CMK (cell line): ENCODE results near the gene FXYD1.

Experiments used
- DNase-seq: peaks from one replicate; pipeline ENCODE4 v3.0.0-alpha.2; 2010; ENCODE audit warnings: low read depth

The FXYD1 gene

DNA sequence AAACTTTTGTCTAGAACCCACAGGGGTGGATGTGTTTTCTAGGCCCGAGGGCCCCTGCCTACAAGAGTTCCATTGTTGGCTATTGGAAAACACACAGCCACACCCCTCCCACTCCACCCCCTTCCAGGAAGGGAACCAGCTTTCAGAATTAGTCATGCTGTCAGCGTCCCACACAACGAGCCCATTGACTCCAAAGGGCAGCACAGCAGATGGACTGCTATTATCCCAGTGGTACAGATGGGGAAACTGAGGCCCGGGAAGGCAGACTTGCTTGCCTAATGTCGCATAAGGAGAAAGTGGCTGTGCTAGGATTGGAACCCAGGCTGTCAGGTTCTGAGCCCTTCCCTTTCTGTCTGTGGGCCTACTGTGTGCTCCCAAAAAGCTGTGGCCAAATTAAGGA is 31.1 kb upstream of the FXYD1 start:
- DNase-seq = no peak

- no peak for DNase-seq
Measured at GRCh38 chr19:35108730-35109129, 29.9 kb upstream of the FXYD1 start.

DNA sequence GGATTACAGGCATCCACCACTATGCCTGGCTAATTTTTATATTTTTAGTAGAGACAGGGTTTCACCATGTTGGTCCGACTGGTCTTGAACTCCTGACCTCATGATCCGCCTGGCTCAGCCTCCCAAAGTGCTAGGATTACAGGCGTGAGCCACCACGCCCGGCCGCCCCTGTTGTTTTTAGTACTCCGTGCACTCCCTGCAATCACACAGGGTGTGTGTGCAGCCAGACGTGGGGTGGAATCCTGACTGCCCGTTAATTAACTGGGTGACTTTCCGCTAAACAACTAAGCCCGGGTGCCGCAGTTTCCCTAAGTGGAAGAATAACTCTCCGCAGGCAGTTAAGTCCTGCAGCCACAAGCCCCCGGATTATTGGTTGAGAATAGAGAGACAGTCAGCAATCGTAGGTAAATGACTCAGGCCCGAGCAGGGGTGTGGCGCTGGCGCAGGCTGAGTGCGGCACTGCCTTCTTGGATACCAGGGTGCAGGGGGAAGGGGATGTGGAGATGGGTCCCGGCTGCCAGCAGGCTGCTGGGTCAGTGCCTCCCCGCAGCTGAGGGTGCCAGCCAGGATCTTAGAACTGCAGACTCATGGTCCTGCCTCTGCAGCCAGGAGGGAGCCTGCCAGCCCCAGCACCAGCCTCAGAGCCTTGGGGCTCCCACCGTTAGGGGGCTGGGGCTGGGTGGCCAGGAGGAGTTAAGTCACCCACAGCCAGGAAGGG is 29.1 kb upstream of the FXYD1 start:
- no peak for DNase-seq

- no peak for DNase-seq
Measured at GRCh38 chr19:35110974-35111373, 27.6 kb upstream of the FXYD1 start.

DNA sequence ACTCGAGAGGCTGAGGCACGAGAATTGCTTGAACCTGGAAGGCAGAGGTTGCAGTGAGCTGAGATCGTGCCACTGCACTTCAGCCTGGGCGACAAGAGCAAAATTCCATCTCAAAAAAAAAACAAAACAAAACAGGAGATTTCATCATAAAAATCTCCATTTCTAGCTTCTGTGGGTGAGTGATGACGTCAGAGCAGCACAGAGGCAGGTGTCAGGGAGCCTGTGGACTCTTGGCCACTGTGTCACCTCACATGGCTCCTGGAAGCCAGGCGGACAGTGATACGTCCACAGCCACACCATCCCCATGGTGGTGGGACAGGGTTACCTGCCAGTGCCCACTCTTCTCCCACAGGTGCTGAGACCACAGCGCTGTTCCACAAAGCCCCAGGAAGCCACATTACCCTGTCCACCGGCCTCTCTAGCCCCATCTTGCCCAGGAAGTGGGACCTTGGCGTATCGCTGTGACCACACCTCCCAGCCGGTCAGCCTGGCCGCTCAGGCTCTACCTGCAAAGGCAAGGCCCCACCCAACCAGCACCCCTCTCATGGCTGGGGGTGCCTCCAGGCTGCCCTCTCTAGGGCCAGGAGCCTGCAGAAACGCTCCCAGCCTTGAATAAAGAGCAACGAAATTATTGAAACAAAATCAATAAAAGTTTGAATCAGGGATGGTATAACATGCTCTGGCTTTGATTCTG is 25.5 kb upstream of the FXYD1 start:
- no peak for DNase-seq

- peak; percentile 60 for DNase-seq
Measured at GRCh38 chr19:35114353-35115176, 24.1 kb upstream of the FXYD1 start.

DNA sequence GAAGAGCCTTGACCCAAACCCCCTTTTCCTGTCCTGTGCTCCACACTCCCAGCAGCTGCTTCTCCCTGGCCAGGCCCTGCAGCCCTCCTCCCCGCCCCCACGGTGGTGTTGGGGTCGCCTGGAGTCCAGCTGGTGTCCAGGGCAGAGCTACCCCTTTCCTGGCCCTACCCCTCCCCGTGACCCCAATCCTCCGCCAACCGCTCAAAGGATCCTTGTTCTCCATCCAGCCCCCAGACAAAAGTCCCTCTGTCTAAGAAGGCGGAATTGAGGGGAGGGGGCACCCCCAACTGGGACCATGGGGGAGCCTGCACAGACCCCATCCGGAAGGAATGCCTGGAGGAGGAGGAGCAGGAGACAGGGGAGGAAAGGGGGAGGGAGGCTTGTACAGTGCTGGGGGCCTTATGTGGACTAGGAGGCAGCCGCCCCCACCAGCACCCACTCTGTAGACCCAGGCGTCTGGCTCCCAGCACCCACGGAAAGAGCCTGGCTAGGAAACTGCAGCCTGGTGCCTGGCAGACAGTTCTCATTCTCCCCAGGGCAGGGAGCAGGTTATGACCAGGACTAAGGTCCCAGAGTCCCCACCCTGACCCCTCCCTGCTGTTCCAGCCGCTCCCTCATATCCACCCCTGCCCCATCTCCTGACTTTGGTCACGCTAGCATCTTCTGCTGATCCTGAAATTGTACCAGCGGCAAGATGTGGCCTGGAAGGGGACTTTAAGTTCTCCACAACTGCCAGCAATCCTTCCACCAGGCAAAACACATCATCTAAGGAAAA is 23.3 kb upstream of the FXYD1 start, which contains the start of gene FXYD3:
TSS of gene FXYD3 (plus strand) at position 647 of the 775 bp plus-strand sequence. CDS start 3,554 bp downstream, outside the sequence.
- DNase-seq = no peak

DNA sequence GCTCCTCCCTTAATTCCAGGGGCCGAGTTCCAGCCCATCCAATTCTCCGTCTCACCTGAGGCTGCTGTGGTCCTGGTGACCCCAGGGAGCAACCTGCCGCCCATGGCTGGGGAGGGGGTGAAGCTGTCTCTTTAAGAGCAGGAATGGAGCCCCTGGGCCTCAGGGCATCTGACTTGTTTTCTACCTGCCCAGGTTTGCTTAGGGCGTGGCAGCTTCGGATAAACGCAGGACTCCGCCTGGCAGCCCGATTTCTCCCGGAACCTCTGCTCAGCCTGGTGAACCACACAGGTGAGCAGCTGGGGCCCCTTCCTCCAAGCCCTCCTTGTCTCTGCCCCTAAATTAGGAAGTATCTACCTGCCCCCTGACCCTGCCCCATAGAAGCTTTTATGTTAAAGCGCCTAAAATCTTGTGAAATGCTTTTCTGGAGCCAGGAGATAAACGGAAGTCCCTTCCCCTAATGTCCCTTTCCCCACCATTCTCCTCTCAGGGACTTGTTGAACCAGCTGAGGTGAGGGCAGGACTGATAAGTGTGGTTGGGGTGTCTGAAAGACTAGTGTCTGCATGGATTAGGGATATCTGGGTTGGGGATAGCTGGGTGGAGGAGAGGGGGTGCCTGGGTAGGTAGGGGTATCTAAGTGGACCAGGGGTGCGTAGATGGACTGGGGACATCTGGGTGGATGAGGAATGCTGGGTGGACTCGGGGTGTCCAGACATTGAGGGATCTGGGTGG is 22.4 kb upstream of the FXYD1 start:
- DNase-seq = no peak

GRCh38 chr19:35117116-35117515 is 21.5 kb upstream of the FXYD1 start:
- no peak for DNase-seq

DNA sequence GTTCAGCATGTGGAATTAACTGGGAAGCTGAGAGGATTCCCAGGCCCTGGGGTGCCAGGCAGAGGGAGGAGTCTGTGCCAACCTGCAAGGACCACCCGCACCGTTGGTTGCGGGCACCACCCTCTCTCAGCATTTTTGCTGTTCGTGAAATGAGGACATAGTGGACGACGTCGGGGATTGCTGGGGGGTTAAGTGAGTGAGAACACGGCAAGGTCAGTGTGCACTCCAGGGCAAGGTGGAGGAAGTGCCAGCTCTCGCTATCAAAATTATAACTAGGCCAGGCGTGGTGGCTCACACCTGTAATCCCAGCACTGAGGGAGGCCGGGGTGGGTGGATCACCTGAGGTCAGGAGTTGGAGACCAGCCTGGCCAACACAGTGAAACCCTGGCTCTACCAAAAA is 20.8 kb upstream of the FXYD1 start:
- no peak for DNase-seq

DNA sequence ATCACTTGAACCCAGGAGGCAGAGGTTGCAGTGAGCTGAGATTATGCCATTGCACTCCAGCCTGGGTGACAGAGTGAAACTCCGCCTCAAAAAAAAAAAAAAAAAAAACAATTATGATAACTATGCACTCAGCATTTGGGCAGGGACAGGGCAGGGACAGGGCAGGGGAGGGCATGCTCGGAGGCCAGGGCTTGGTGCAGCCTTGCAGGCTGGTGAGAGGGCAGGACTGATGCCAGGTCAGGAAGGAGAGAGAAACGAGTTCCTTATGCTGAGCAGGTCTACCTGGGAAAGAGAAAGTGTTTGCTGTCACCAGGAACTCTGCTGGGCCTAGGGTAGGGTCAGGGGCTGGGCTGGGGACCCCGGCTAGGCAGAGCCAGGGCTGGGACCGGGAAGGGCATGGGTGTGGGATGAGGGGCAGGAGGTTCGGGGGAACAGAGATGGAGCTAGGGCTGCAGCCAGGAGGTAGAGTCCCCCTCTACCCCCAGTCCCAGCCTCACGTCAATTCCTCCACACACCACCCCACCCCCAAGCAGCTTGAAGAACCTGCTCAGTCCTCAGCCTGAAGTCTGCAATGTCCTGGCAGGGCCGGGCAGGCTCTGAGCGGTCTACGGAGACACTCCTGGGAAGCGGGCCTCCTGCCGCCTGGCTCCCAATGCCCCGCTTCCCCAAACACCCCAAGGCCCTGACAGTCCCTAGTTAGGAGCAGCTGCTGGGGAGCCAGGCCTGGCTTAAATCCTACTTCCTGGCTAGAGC is 20.2 kb upstream of the FXYD1 start:
- no peak for DNase-seq

GRCh38 chr19:35119091-35119490 is 19.5 kb upstream of the FXYD1 start:
- peak; percentile 41 for DNase-seq

DNA sequence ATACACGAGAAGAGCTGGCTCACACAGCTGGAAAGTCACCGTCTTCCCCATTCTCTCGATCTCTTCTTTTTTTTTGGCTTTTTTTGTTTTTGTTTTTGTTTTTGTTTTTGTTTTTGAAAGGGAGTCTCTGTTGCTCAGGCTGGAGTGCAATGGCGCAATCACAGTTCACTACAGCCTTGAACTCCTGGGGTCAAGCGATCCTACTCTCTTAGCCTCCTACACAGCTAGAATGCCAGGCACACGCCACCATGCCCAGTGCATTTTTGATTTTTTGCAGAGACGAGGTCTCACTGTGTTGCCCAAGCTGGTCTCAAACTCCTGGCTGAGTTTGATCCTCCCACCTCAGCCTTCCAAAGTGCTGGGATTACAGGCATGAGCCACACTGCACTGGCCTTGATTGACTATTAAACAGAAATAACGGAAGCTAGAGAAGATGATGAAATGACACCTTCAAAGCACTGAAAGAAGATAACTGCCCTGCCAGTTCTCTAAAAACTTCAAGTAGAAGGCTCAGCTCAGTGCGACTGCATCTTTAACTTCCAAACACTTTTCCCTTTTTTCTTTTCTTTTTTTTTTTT is 19.0 kb upstream of the FXYD1 start:
- no peak for DNase-seq

DNA sequence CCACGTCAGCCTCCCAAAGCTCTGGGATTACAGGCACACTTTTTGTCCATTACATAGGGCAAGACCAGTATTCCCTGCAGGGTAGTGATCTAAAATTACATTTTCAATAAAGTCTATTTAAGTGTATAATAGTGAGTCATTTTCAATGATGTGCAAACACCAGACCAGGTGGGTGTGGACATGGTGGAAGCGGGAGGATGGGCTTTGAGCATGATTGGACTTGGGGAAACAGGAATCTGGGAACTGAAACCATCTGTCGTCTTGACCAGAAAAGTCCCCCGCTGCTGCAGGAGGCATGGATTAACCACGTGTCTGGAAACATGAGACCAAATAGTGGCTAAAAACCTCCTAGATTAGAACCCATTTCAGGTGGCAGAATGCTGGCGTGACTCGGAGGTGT is 18.1 kb upstream of the FXYD1 start:
- DNase-seq = no peak

- no peak for DNase-seq
Measured at GRCh38 chr19:35120898-35121297, 17.7 kb upstream of the FXYD1 start.

- no peak for DNase-seq
Measured at GRCh38 chr19:35122687-35123551, 15.7 kb upstream of the FXYD1 start.

DNA sequence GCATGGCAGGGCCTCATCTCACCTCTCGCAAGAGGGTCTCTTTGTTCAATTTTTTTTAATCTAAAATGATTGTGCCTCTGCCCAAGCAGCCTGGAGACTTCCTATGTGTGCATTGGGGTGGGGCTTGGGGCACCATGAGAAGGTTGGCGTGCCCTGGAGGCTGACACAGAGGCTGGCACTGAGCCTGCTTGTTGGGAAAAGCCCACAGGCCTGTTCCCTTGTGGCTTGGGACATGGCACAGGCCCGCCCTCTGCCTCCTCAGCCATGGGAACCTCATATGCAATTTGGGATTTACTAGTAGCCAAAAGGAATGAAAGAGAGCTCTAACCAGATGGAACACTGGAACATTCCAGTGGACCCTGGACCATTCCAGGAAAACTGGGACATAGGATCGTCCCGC is 15.1 kb upstream of the FXYD1 start:
- no peak for DNase-seq

DNA sequence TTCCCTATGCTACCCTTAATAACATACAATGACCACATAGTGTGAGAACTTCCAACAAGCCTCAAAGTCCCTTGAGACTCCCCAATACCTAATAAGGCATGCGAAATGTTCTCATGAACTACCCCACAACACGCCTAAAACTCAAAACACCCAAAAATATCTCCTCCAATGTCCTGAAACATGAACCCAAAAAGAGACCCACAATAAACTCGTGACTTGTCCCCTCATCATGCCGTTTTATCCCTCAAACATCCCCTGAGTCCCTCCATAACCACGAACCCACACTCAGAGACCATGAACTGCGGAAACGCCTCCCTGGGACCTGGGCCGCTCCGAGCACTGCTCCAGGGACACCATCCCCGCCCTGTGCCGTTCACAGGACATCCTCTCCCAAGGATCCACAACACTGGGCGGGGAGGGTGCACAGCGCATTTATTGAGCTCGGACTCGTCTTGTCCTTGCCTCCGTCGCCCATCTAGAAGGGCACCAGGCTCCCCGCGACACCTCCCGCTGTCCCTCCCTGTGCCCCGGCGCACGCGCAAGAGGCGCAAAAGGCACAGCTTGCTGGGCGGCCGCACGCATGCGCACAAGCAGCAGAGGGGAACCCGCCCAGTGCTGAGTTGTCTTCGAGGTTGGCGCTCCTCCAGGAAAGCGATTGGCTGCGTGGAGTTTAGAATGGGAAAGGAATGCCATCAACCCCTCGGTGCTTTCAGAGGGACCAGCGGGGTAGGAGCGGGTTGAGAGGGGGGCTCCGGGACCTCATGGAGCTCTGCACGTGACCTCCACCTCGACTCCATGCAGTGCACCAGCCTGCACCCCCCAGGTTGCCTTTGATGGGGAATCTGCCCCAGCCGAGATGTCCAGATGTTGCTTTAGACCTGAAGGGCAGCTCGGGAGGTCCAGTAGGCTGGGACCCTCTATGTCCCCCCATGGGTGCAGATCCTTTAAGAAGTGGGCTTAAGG is 14.2 kb upstream of the FXYD1 start:
- no peak for DNase-seq
